Hematopoietic multipotent progenitor cell treated with erythropoietin and hydrocortisone succinate and interleukin-3 and kit ligand, for 6 days (in vitro differentiated cells): ENCODE data around the gene MCEE.
"Not testable (repeated sequence)": the region's sequence is repeated elsewhere in the genome, so short reads cannot be mapped to it uniquely, and the experiment has no call there.

Source experiments
- DNase-seq: peaks from one replicate; pipeline ENCODE4 v3.0.0-alpha.2; 2015

Gene MCEE

GRCh38 chr2:71130152-71130904 lies at the start of gene MCEE, which contains the start of gene MPHOSPH10:
MCEE (minus strand) TSS chr2:71130229; CDS start chr2:71130219, 10 bp downstream.
MPHOSPH10 (plus strand) TSS chr2:71130634; CDS start chr2:71130666, 32 bp downstream.
- peak; percentile 95 for DNase-seq

GRCh38 chr2:71178836-71179235 lies 48.8 kb upstream of the MCEE start:
- not testable (repeated sequence) for DNase-seq

GRCh38 chr2:71174207-71174606 lies 44.2 kb upstream of the MCEE start:
- DNase-seq, result no peak

- no peak for DNase-seq
These were observed 43.1 kb upstream of the MCEE start for GRCh38 chr2:71173096-71173495.

- DNase-seq, result no peak
These were observed 36.8 kb upstream of the MCEE start for GRCh38 chr2:71166812-71167211.

GRCh38 chr2:71157124-71157793 lies 27.2 kb upstream of the MCEE start:
- peak; percentile 84 for DNase-seq

- DNase-seq, result no peak
These were observed 26.5 kb upstream of the MCEE start for GRCh38 chr2:71156573-71156972.

GRCh38 chr2:71155846-71156245 lies 25.8 kb upstream of the MCEE start:
- DNase-seq, result no peak

- peak; percentile 53 for DNase-seq
These were observed 24.8 kb upstream of the MCEE start for GRCh38 chr2:71154798-71155197.

GRCh38 chr2:71154279-71154678 lies 24.2 kb upstream of the MCEE start:
- DNase-seq, result no peak

GRCh38 chr2:71153585-71154224 lies 23.7 kb upstream of the MCEE start:
- no peak for DNase-seq

GRCh38 chr2:71151620-71152019 lies 21.6 kb upstream of the MCEE start:
- DNase-seq, result no peak

GRCh38 chr2:71150082-71150816 lies 20.2 kb upstream of the MCEE start:
- DNase-seq, result no peak

GRCh38 chr2:71148506-71149063 lies 18.6 kb upstream of the MCEE start:
- DNase-seq, result no peak

GRCh38 chr2:71143782-71144181 lies 13.8 kb upstream of the MCEE start:
- no peak for DNase-seq

- no peak for DNase-seq
These were observed 6.1 kb upstream of the MCEE start for GRCh38 chr2:71136174-71136573.

- no peak for DNase-seq
These were observed 3.6 kb upstream of the MCEE start for GRCh38 chr2:71133603-71134002.

- not testable (repeated sequence) for DNase-seq
These were observed 1.5 kb upstream of the MCEE start for GRCh38 chr2:71131387-71132166.

GRCh38 chr2:71130905-71131244 lies 846 bp upstream of the MCEE start:
- DNase-seq, result peak; percentile 68

- no peak for DNase-seq
These were observed 202 bp downstream of the MCEE start for GRCh38 chr2:71129902-71130151.

- DNase-seq, result peak; percentile 32
These were observed 721 bp downstream of the MCEE start for GRCh38 chr2:71129114-71129901.

- DNase-seq, result no peak
These were observed 3.1 kb downstream of the MCEE start for GRCh38 chr2:71126957-71127356.
